ENCODE data around the gene XRCC3.

Gene XRCC3

DNA sequence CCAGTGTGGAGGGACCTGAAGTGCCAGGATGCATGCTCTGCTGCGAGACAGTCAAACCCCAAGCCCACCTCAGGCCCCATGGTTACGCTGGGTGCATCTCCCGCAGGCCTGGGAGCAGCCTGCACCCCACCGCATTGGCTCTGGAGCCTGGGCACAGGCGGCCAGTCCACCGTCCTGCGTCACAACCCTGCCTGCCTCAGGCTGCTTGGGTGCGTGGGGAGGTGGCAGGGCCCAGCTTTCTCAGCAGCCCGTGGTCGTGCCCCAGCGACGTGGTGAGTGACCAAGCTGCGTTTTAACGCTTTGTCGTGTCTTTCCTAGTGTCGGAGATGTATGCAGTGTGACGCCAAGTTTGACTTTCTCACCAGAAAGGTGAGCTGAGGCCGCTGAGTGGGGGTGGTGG, 11.2 kb upstream of the XRCC3 start:
- Histone ChIP-seq H3K36me3 (ENCODE audit: control insufficient read depth in 5 of 5, insufficient read depth in 5 of 5, low read length in 5 of 5) (peaks cover 0 to 56% (median 42%) of the 10 kb centered on the region in 5 donors), H3K4me1 (ENCODE audit: control insufficient read depth in 5 of 5, insufficient read depth in 5 of 5, low read length in 5 of 5) (peaks cover 2 to 34% (median 22%) of the 10 kb centered on the region in 5 donors), H3K27ac (ENCODE audit: low read depth, low read length) (no peak overlapping the region), H3K9me3 (ENCODE audit: control insufficient read depth in 5 of 5, low read length in 5 of 5) (no peaks in the 10 kb centered on the region), H3K4me3 (ENCODE audit: low read depth in 1 of 5, low read length in 5 of 5) (no peak overlapping the region), H3K9ac (ENCODE audit: low read length in 5 of 5) (no peak overlapping the region), H3K27me3 (ENCODE audit: control insufficient read depth in 5 of 5, insufficient read depth in 4 of 5, low read length in 5 of 5) (no peaks in the 10 kb centered on the region)

DNA sequence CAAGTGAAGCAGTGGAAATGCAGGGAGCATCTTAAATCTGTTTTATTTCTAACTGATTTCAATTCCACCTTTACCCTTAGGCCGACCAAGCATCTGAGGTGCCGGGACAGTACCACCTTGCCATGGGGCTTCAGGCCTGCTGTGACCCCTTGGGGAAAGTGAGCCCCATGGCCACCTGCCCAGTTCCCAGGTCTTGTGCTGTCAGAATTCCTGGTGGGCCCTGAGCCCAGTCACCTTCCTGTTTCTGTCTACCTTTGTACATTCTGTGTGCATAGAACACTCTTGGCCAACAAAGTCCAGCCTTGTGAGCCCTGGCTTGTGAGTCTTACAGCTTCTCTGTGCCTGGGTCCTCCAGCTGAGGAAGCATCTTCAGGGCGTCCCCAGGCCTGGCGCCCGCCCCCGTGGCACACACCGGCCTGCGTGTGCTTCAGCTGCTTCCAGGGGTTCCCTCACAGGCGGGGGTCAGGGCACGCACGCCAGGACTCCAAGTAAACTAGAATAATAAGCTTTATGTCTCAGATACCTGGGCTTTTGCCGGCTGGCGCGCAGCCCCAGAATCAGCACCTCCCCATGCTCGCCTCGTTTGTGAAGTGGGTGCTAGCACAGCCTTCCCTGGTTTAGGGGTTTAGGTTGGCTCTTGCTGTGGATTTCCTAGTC, 10.6 kb upstream of the XRCC3 start:
- Histone ChIP-seq H3K36me3 (ENCODE audit: control insufficient read depth in 5 of 5, insufficient read depth in 5 of 5, low read length in 5 of 5) (peaks cover 0 to 62% (median 42%) of the 10 kb centered on the region in 5 donors), H3K4me3 (ENCODE audit: low read depth in 1 of 5, low read length in 5 of 5) (no peak overlapping the region), H3K9ac (ENCODE audit: low read length in 5 of 5) (no peak overlapping the region), H3K27ac (ENCODE audit: low read depth, low read length) (no peak overlapping the region), H3K9me3 (ENCODE audit: control insufficient read depth in 5 of 5, low read length in 5 of 5) (no peaks in the 10 kb centered on the region), H3K4me1 (ENCODE audit: control insufficient read depth in 5 of 5, insufficient read depth in 5 of 5, low read length in 5 of 5) (peaks cover 2 to 30% (median 19%) of the 10 kb centered on the region in 5 donors), H3K27me3 (ENCODE audit: control insufficient read depth in 5 of 5, insufficient read depth in 4 of 5, low read length in 5 of 5) (no peaks in the 10 kb centered on the region)

DNA sequence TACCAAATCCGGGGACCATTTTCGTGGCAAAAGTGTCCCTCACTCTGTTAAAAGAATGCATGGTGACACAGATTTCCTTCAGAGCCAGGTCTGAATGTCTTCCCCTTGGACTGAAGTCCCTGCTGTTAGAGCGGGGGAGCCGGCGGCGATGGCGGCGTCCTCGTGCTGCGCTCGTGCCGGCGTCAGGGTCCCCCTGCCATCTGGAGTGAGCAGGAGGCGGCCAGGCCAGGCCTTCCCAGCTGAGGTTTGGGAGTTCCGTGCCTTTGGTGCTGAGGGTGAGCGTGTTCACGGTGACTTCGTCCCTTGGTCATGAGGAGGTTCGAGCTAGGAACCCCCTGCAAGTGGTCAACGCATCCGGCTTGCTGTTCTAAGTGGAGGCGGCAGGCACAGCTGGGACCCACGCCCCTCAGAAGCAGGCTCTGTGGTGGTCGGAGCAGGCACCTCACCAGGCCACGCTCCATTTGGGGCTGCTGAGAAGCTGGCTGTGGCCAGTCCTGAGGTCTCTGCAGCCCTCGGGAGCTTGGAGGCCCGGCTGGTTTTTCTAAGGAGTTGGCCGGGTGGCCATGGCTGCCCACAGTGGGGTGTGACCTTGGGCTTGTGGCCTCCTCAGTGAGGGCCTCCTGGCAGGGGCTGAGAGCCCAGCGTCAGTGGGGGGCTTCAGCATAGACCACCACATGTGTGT, 9.9 kb upstream of the XRCC3 start:
- H3K9me3 ChIP-seq (ENCODE audit: control insufficient read depth in 5 of 5, low read length in 5 of 5): no peaks in the 10 kb centered on the region
- no peak overlapping the region for H3K4me3 ChIP-seq (ENCODE audit: low read depth in 1 of 5, low read length in 5 of 5)
- H3K36me3 ChIP-seq (ENCODE audit: control insufficient read depth in 5 of 5, insufficient read depth in 5 of 5, low read length in 5 of 5): peaks cover 0 to 56% (median 38%) of the 10 kb centered on the region in 5 donors
- H3K4me1 ChIP-seq (ENCODE audit: control insufficient read depth in 5 of 5, insufficient read depth in 5 of 5, low read length in 5 of 5): peaks cover 2 to 23% (median 18%) of the 10 kb centered on the region in 5 donors
- no peaks in the 10 kb centered on the region for H3K27me3 ChIP-seq (ENCODE audit: control insufficient read depth in 5 of 5, insufficient read depth in 4 of 5, low read length in 5 of 5)
- no peak overlapping the region for H3K9ac ChIP-seq (ENCODE audit: low read length in 5 of 5)
- H3K27ac ChIP-seq (ENCODE audit: low read depth, low read length): no peak overlapping the region

DNA sequence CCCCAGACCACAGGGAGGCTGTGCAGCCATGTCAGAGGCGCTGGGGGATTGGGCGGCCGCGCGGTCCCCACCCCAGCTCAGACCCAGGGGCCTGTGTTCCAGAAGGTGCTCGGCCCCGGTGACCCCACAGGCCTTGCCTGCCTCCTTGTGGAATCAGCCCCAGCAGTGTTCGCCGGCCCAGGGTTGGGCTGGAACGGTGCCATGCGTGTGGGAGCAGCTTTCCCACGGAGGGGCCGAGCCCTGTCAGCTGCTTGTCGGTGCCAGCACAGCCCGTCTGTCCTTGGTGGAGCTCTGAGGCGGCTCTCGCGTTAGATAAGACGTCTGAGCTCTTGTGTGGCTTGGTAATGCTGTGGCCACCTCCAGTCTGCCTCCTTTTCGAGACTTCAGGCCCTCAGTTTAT, 8.9 kb upstream of the XRCC3 start:
- H3K27ac ChIP-seq (ENCODE audit: low read depth, low read length): peak overlapping the region; percentile 89
- no peaks in the 10 kb centered on the region for H3K27me3 ChIP-seq (ENCODE audit: control insufficient read depth in 5 of 5, insufficient read depth in 4 of 5, low read length in 5 of 5)
- H3K9me3 ChIP-seq (ENCODE audit: control insufficient read depth in 5 of 5, low read length in 5 of 5): no peaks in the 10 kb centered on the region
- H3K9ac ChIP-seq (ENCODE audit: low read length in 5 of 5): peak overlapping the region in 1 of 5 donors; percentile 11
- H3K4me1 ChIP-seq (ENCODE audit: control insufficient read depth in 5 of 5, insufficient read depth in 5 of 5, low read length in 5 of 5): peaks cover 2 to 23% (median 18%) of the 10 kb centered on the region in 5 donors
- peaks cover 0 to 45% (median 27%) of the 10 kb centered on the region in 5 donors for H3K36me3 ChIP-seq (ENCODE audit: control insufficient read depth in 5 of 5, insufficient read depth in 5 of 5, low read length in 5 of 5)
- no peak overlapping the region for H3K4me3 ChIP-seq (ENCODE audit: low read depth in 1 of 5, low read length in 5 of 5)

DNA sequence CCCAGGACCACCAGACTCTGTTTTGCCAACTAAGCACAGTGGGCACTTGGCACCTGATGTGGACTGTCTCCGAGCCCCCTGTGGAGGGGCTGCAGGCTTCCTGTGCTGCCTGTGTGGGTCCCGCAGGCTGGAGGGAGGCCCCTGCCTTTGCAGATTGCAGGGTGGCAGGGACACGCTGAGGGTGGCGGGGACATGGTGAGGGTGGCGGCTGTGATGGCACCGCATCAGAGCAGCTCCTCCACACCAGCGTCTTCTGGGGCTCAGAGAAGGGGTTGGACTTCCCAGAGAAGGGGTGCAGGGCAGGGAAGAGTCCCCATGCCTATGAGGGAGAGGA, 8.5 kb upstream of the XRCC3 start:
- H3K9me3 ChIP-seq (ENCODE audit: control insufficient read depth in 5 of 5, low read length in 5 of 5): no peaks in the 10 kb centered on the region
- H3K27me3 ChIP-seq (ENCODE audit: control insufficient read depth in 5 of 5, insufficient read depth in 4 of 5, low read length in 5 of 5): no peaks in the 10 kb centered on the region
- H3K36me3 ChIP-seq (ENCODE audit: control insufficient read depth in 5 of 5, insufficient read depth in 5 of 5, low read length in 5 of 5): peaks cover 0 to 41% (median 23%) of the 10 kb centered on the region in 5 donors
- peak overlapping the region; percentile 89 for H3K27ac ChIP-seq (ENCODE audit: low read depth, low read length)
- no peak overlapping the region for H3K4me3 ChIP-seq (ENCODE audit: low read depth in 1 of 5, low read length in 5 of 5)
- H3K9ac ChIP-seq (ENCODE audit: low read length in 5 of 5): peak overlapping the region in 1 of 5 donors; percentile 8
- H3K4me1 ChIP-seq (ENCODE audit: control insufficient read depth in 5 of 5, insufficient read depth in 5 of 5, low read length in 5 of 5): peaks cover 2 to 26% (median 21%) of the 10 kb centered on the region in 5 donors

DNA sequence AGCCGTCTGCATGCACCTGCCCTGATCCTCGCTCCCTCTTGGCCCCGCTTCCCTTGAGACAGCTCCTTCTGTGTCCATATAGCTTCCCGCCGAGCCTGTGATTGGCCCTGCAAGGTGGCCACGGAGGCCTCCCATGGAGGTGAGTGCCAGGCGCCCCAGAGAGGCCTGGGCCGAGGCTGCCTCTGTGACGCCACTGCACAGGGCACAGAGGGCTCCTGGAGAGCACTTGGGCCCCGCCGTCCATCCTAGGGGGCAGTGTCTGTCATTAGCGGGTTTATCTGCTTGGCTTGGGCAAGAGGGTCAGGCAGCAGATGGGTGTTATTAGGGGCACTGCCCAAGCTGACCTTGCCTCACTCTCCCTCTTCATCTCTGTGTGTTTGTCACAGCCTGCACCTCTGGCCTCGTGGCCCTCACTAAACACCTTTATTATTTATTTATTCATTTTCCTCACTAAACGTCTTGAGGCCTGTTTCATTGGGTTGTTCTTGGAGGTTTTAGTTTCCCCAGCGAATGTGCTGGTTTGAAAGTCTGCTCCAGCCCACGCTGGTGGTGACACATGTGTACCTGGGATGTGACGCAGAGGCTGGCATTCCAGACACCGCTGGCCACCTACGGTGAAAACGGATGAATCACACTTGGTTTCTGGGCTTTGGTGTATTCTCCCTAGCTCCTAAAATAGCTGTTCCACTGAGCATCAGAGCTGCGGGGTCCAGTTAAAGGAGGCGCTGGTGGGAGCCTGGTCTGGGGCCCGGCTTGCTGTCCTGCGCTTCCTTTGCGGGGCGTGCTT, 6.3 kb upstream of the XRCC3 start:
- peaks cover 0 to 24% (median 11%) of the 10 kb centered on the region in 5 donors for H3K36me3 ChIP-seq (ENCODE audit: control insufficient read depth in 5 of 5, insufficient read depth in 5 of 5, low read length in 5 of 5)
- no peak overlapping the region for H3K9ac ChIP-seq (ENCODE audit: low read length in 5 of 5)
- no peaks in the 10 kb centered on the region for H3K9me3 ChIP-seq (ENCODE audit: control insufficient read depth in 5 of 5, low read length in 5 of 5)
- no peak overlapping the region for H3K27ac ChIP-seq (ENCODE audit: low read depth, low read length)
- no peaks in the 10 kb centered on the region for H3K27me3 ChIP-seq (ENCODE audit: control insufficient read depth in 5 of 5, insufficient read depth in 4 of 5, low read length in 5 of 5)
- no peak overlapping the region for H3K4me3 ChIP-seq (ENCODE audit: low read depth in 1 of 5, low read length in 5 of 5)
- peaks cover 8 to 48% (median 42%) of the 10 kb centered on the region in 5 donors for H3K4me1 ChIP-seq (ENCODE audit: control insufficient read depth in 5 of 5, insufficient read depth in 5 of 5, low read length in 5 of 5)

DNA sequence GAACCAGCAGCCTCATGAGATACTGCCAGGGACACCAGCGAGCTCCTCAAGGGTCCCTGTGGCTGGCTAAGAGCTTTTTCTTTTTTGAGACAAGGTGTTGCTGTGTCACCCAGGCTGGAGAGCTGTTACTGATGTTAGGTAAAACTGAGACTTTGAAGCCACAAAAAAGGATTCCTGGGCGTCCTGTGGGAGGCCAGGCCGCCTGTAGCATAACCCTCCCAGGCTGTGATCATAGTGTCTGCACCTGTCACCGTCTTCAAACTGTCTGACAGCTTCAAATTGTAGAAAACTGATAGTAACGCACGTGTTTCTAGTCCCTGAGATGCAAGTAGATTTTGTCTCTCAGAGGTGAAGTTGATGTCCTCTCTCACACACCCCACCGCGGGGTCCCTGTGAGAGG, 4.5 kb upstream of the XRCC3 start:
- Histone ChIP-seq H3K9me3 (ENCODE audit: control insufficient read depth in 5 of 5, low read length in 5 of 5) (no peaks in the 10 kb centered on the region), H3K9ac (ENCODE audit: low read length in 5 of 5) (no peak overlapping the region), H3K4me3 (ENCODE audit: low read depth in 1 of 5, low read length in 5 of 5) (no peak overlapping the region), H3K4me1 (ENCODE audit: control insufficient read depth in 5 of 5, insufficient read depth in 5 of 5, low read length in 5 of 5) (peaks cover 8 to 52% (median 48%) of the 10 kb centered on the region in 5 donors), H3K36me3 (ENCODE audit: control insufficient read depth in 5 of 5, insufficient read depth in 5 of 5, low read length in 5 of 5) (peaks cover 0 to 11% (median 0%) of the 10 kb centered on the region in 5 donors), H3K27me3 (ENCODE audit: control insufficient read depth in 5 of 5, insufficient read depth in 4 of 5, low read length in 5 of 5) (no peaks in the 10 kb centered on the region), H3K27ac (ENCODE audit: low read depth, low read length) (no peak overlapping the region)

DNA sequence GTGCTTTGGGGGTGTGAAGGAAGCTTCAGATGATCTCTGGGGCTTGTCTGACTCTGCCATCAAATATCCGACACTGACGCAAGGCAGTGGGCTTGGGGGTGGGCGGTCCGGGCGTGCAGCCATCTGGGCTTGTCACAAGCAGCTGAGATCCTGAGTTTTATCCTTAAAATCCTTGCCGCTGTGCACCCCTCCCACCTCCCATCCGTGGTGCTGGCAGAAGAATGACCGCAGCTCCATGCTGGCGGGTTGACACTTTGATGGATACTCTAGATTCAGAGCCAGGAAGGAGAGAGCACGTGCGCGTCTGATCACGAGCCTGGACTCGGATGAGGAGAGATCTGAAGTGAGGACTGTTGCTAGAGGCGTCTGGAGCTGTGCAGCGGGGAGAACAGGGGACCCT, 3.3 kb upstream of the XRCC3 start:
- peaks cover 0 to 7% (median 0%) of the 10 kb centered on the region in 5 donors for H3K36me3 ChIP-seq (ENCODE audit: control insufficient read depth in 5 of 5, insufficient read depth in 5 of 5, low read length in 5 of 5)
- peaks cover 8 to 50% (median 43%) of the 10 kb centered on the region in 5 donors for H3K4me1 ChIP-seq (ENCODE audit: control insufficient read depth in 5 of 5, insufficient read depth in 5 of 5, low read length in 5 of 5)
- no peak overlapping the region for H3K9ac ChIP-seq (ENCODE audit: low read length in 5 of 5)
- H3K4me3 ChIP-seq (ENCODE audit: low read depth in 1 of 5, low read length in 5 of 5): no peak overlapping the region
- H3K9me3 ChIP-seq (ENCODE audit: control insufficient read depth in 5 of 5, low read length in 5 of 5): no peaks in the 10 kb centered on the region
- H3K27me3 ChIP-seq (ENCODE audit: control insufficient read depth in 5 of 5, insufficient read depth in 4 of 5, low read length in 5 of 5): no peaks in the 10 kb centered on the region
- no peak overlapping the region for H3K27ac ChIP-seq (ENCODE audit: low read depth, low read length)

DNA sequence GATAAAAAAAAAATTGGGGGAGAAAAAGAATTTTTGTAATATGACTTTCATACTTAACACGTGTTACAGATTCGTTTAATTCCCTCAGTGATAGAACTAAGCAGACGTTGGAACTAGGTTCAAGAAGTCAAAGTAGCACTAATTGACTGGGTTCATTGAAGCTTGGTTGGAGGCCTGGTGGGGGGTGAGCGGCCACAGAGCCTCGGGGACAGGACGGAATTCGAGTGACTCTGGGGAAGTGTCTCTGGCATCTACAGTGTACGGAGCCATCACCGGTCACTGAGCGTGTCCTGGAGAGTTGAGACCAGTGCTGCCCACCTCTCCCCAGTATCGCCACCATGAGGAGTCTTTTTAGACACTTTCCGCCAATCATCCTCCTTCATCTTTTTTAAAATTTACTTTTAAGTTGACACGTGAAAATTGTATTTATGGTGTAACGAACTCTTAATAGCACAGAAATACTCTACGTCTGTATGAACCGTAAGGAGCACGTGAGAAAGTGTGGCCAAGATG, 1.7 kb upstream of the XRCC3 start:
- Histone ChIP-seq H3K4me1 (ENCODE audit: control insufficient read depth in 5 of 5, insufficient read depth in 5 of 5, low read length in 5 of 5) (peaks cover 7 to 51% (median 44%) of the 10 kb centered on the region in 5 donors), H3K9me3 (ENCODE audit: control insufficient read depth in 5 of 5, low read length in 5 of 5) (no peaks in the 10 kb centered on the region), H3K36me3 (ENCODE audit: control insufficient read depth in 5 of 5, insufficient read depth in 5 of 5, low read length in 5 of 5) (peaks cover 0 to 7% (median 0%) of the 10 kb centered on the region in 5 donors), H3K27me3 (ENCODE audit: control insufficient read depth in 5 of 5, insufficient read depth in 4 of 5, low read length in 5 of 5) (no peaks in the 10 kb centered on the region), H3K4me3 (ENCODE audit: low read depth in 1 of 5, low read length in 5 of 5) (peak overlapping the region; percentile 42 to 80 (median 70)), H3K9ac (ENCODE audit: low read length in 5 of 5) (peak overlapping the region in 3 of 5 donors; percentile 76 to 82 (median 79)), H3K27ac (ENCODE audit: low read depth, low read length) (no peak overlapping the region)

Measured in subcutaneous abdominal adipose tissue (tissue), 5 donors.